22Rv1 (cell line): ENCODE data around the gene METTL16.

ENCODE experiments used
- CTCF ChIP-seq: fragments of 450-650 bp; IDR thresholded peaks from 2 replicates; pipeline ENCODE4 v1.5.1; 2017; ENCODE audit warnings: mild to moderate bottlenecking
- ZFX ChIP-seq: fragments of 450-650 bp; IDR thresholded peaks from 2 replicates; pipeline ENCODE4 v1.6.1; 2017; ENCODE audit warnings: antibody characterized with exemption, borderline replicate concordance

GRCh38 chr17:2521257-2521656, 9.6 kb upstream of the METTL16 start:
- no peak for TF ChIP-seq CTCF
- no peak for TF ChIP-seq ZFX
